GM12891 (cell line): ENCODE measurements around the gene SLC35E4.
"Not testable (repeated sequence)": the region's sequence is repeated elsewhere in the genome, so short reads cannot be mapped to it uniquely, and the experiment has no call there.

Source experiments
- POLR2A ChIP-seq: IDR thresholded peaks from 2 replicates; pipeline ENCODE4 v1.6.1; 2011; ENCODE audit warnings: low read depth, low read length, control low read depth
- POLR2AphosphoS5 ChIP-seq: IDR thresholded peaks from 2 replicates; pipeline ENCODE4 v1.6.1; 2011; ENCODE audit warnings: low read depth, low read length, control low read depth
- POU2F2 ChIP-seq: IDR thresholded peaks from 2 replicates; pipeline ENCODE4 v1.6.1; 2011; ENCODE audit warnings: low read depth, mild to moderate bottlenecking, control low read depth, low read length, moderate library complexity
- SPI1 ChIP-seq: IDR thresholded peaks from 2 replicates; pipeline ENCODE4 v1.6.1; 2011; ENCODE audit warnings: low read depth, low read length, control low read depth
- TAF1 ChIP-seq: IDR thresholded peaks from 2 replicates; pipeline ENCODE4 v1.6.1; 2011; ENCODE audit warnings: low read depth, low read length, control low read depth

- TF ChIP-seq POLR2A, POLR2AphosphoS5, TAF1, SPI1, POU2F2: not testable (repeated sequence)
Measured at GRCh38 chr22:30619909-30620308, 15.7 kb upstream of the SLC35E4 start.
